Adrenal gland (tissue), 5 donors: ENCODE results near the gene CAPN8.

Experiments
- CTCF ChIP-seq, 6 experiments: fragments of 450-650 bp in 4 of 6; fragments of 200-600 bp in 2 of 6; sonication (generic) in 1 of 6; IDR thresholded peaks; 1 replicate in 5 of 6; 2 replicates in 1 of 6; pipeline versions ENCODE4 v1.5.1 to v1.8.0; 2016 to 2021; ENCODE audit warnings: antibody characterized with exemption in 6 of 6, mild to moderate bottlenecking in 2 of 6, moderate library complexity in 1 of 6
- POLR2A ChIP-seq, 2 donors: fragments of 450-650 bp; IDR thresholded peaks; one replicate each; pipeline ENCODE4 v1.6.1; 2017; ENCODE audit warnings: antibody characterized with exemption in 2 of 2, mild to moderate bottlenecking in 2 of 2, moderate library complexity in 1 of 2
- donor health status: DM: no; HTN: no; CAD: no.

DNA sequence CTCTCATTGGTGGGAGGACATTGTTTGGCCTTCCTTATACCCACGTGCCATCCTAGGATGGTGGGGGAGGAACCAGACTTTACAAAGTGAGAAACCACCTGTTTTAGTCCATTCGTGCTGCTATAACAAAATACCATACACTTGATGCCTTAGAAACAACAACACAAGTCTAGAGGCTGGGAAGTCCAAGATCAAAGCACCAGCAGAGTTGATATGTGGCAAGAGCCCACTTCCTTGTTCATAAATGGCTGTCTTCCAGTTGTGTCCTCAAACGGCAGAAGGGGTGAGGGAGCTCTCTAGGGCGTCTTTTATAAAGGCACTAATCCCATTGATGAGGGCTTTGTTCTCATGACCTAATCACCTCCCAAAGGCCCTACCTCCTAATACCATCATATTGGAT is 31.1 kb downstream of the CAPN8 start:
- TF ChIP-seq CTCF (IDR thresholded peaks at IDR 0.05) (no peak), POLR2A (IDR thresholded peaks at IDR 0.05) (no peak)
